Omental fat pad (tissue), 4 donors: ENCODE measurements around the gene OR4K17. TPM values are rescaled to one million over a fixed set of nuclear protein-coding genes. Genes with fewer than 3 reads are reported as not detected.
"Not testable (repeated sequence)": the region's sequence is repeated elsewhere in the genome, so short reads cannot be mapped to it uniquely, and the experiment has no call there.

ENCODE experiments used
- ATAC-seq: fragments of 150-250 bp; one replicate; pipeline ENCODE4 v1.9.1; 2016; ENCODE audit warnings: mild to moderate bottlenecking, moderate library complexity; ENCODE audit not compliant: low FRiP score
- DNase-seq: peaks from one replicate; pipeline ENCODE4 v3.0.0-alpha.2; 2019; ENCODE audit warnings: low spot score
- CTCF ChIP-seq, 3 donors: fragments of 450-650 bp; IDR thresholded peaks; one replicate each; pipeline ENCODE4 v1.5.1; 2016 to 2017; ENCODE audit warnings: antibody characterized with exemption in 3 of 3, mild to moderate bottlenecking in 3 of 3, moderate library complexity in 2 of 3
- small RNA-seq: library from RNA; depleted of rRNA; stranded (forward); fragments of <200 nt; gene quantifications from one replicate; pipeline ENCODE3, GENCODE V24; 2016
- total RNA-seq, 4 donors: library from RNA; depleted of rRNA; stranded (reverse); fragments of >200 nt; gene quantifications; one replicate each; pipeline ENCODE4 v1.1.0, GENCODE V29; 2016

Gene OR4K17
- total RNA-seq, 4 donors from 2014 or later = not detected

GRCh38 chr14:20138520-20138919, 28.0 kb downstream of the OR4K17 start, which contains the start of gene OR4N5:
Gene OR4N5, plus strand, starts transcription at chr14:20138820. Its CDS starts 4,916 bp downstream, at chr14:20143736.
- DNase-seq = no peak
- TF ChIP-seq CTCF (IDR thresholded peaks at IDR 0.05) = no peak
- ATAC-seq = no peak

GRCh38 chr14:20143911-20144310, 33.4 kb downstream of the OR4K17 start:
- no peak for ATAC-seq
- no peak for TF ChIP-seq CTCF (IDR thresholded peaks at IDR 0.05)
- no peak for DNase-seq

- TF ChIP-seq CTCF (IDR thresholded peaks at IDR 0.05) = no peak
- ATAC-seq (no peak), DNase-seq (no peak)
Observed at GRCh38 chr14:20144820-20145219, 34.3 kb downstream of the OR4K17 start.

GRCh38 chr14:20164462-20164861, 53.9 kb downstream of the OR4K17 start:
- DNase-seq (no peak), ATAC-seq (no peak)
- no peak for TF ChIP-seq CTCF (IDR thresholded peaks at IDR 0.05)

GRCh38 chr14:20167091-20167490, 56.6 kb downstream of the OR4K17 start:
- TF ChIP-seq CTCF (IDR thresholded peaks at IDR 0.05) = no peak
- DNase-seq (no peak), ATAC-seq (no peak)

- ATAC-seq, DNase-seq: not testable (repeated sequence)
Observed at GRCh38 chr14:20169852-20170251, 59.3 kb downstream of the OR4K17 start.

Small RNA genes lying within 50 kb of the gene (small RNA-seq; reads per million reads assigned to genes)
- gene RNA5SP380 = not detected

Other genes starting within 250 kb of the OR4K17 start
- gene OR4K2, start 235.6 kb upstream of the OR4K17 start, total RNA-seq = not detected
- not detected for gene OR4K5, start 190.1 kb upstream of the OR4K17 start, total RNA-seq
- gene OR4K1, start 179.8 kb upstream of the OR4K17 start, total RNA-seq = not detected
- gene OR4K15, start 135.1 kb upstream of the OR4K17 start, total RNA-seq = not detected
- gene OR4Q2, start 108.6 kb upstream of the OR4K17 start, total RNA-seq = not detected
- not detected for gene OR4K14, start 91.4 kb upstream of the OR4K17 start, total RNA-seq
- not detected for gene OR4K13, start 74.7 kb upstream of the OR4K17 start, total RNA-seq
- gene OR4L1, start 50.7 kb upstream of the OR4K17 start, total RNA-seq = not detected
- gene OR4N5, start 28.1 kb downstream of the OR4K17 start, total RNA-seq = not detected
- gene OR11G2, start 80.2 kb downstream of the OR4K17 start, total RNA-seq = not detected
- gene OR11H6, start 113.0 kb downstream of the OR4K17 start, total RNA-seq = not detected
- gene OR11H7, start 118.2 kb downstream of the OR4K17 start, total RNA-seq = not detected
- gene OR11H4, start 128.5 kb downstream of the OR4K17 start, total RNA-seq = not detected
- 10 to 100 TPM in 2 of 4 donors, 1 to 10 TPM in 2; 7.4 to 12.6 (median 10.0) TPM for gene TTC5, start 195.2 kb downstream of the OR4K17 start, total RNA-seq
- 10 to 100 TPM; 30.8 to 49.7 (median 36.8) TPM for gene CCNB1IP1, start 222.5 kb downstream of the OR4K17 start, total RNA-seq
- gene PARP2, start 232.9 kb downstream of the OR4K17 start, total RNA-seq = 10 to 100 TPM in 1 of 4 donors, 1 to 10 TPM in 3; 4.3 to 12.9 (median 7.7) TPM